HG02610 (cell line): ENCODE data around the gene MDP1.
"Not testable (repeated sequence)": the region's sequence is repeated elsewhere in the genome, so short reads cannot be mapped to it uniquely, and the experiment has no call there.

Source experiments
- ATAC-seq: cut with Tn5 transposase; IDR thresholded peaks from one replicate; pipeline ENCODE4 v1.9.1; 2021; ENCODE audit warnings: mild to moderate bottlenecking, moderate library complexity; ENCODE audit not compliant: unreplicated experiment

Gene MDP1

GRCh38 chr14:24232121-24232644, 16.3 kb upstream of the MDP1 start, which contains the start of gene NEDD8:
TSS of gene NEDD8 (minus strand) at chr14:24232367. CDS start at chr14:24232267, 100 bp downstream.
- peak; percentile 65 for ATAC-seq

- no peak for ATAC-seq
Observed at GRCh38 chr14:24231263-24232120, 15.6 kb upstream of the MDP1 start.

- no peak for ATAC-seq
Observed at GRCh38 chr14:24228902-24229301, 13.0 kb upstream of the MDP1 start.

GRCh38 chr14:24226473-24226872, 10.6 kb upstream of the MDP1 start:
- no peak for ATAC-seq

GRCh38 chr14:24224618-24225071, 8.8 kb upstream of the MDP1 start:
- no peak for ATAC-seq

GRCh38 chr14:24222987-24223386, 7.1 kb upstream of the MDP1 start:
- not testable (repeated sequence) for ATAC-seq

- ATAC-seq: no peak
Observed at GRCh38 chr14:24219521-24219920, 3.7 kb upstream of the MDP1 start.

- ATAC-seq: no peak
Observed at GRCh38 chr14:24219080-24219479, 3.2 kb upstream of the MDP1 start.

- ATAC-seq: not testable (repeated sequence)
Observed at GRCh38 chr14:24216876-24217275, 1.0 kb upstream of the MDP1 start.

GRCh38 chr14:24216345-24216699, 456 bp upstream of the MDP1 start:
- no peak for ATAC-seq

- ATAC-seq: no peak
Observed at GRCh38 chr14:24213866-24214662, 1.8 kb downstream of the MDP1 start.

- ATAC-seq: peak; percentile 80
Observed at GRCh38 chr14:24212924-24213865, 2.7 kb downstream of the MDP1 start, which contains the start of gene CHMP4A. TSS of gene CHMP4A (minus strand) at chr14:24213488. CDS start at chr14:24213439, 49 bp downstream.

GRCh38 chr14:24211311-24211710, 4.6 kb downstream of the MDP1 start:
- no peak for ATAC-seq

- no peak for ATAC-seq
Observed at GRCh38 chr14:24207625-24208024, 8.2 kb downstream of the MDP1 start.

- no peak for ATAC-seq
Observed at GRCh38 chr14:24207104-24207551, 8.7 kb downstream of the MDP1 start.

GRCh38 chr14:24206260-24207103, 9.4 kb downstream of the MDP1 start:
- no peak for ATAC-seq

- ATAC-seq: no peak
Observed at GRCh38 chr14:24204163-24205146, 11.4 kb downstream of the MDP1 start.

- not testable (repeated sequence) for ATAC-seq
Observed at GRCh38 chr14:24203249-24203886, 12.5 kb downstream of the MDP1 start.
